GOT3 (cell line): Measurements from ENCODE around the gene NDRG2.

Experiments used
- DNase-seq: peaks from one replicate; lab custom pipeline; 2025; ENCODE audit warnings: mixed read lengths; lab: John Stamatoyannopoulos, UW

NDRG2 gene

GRCh38 chr14:20969336-20969735, 55.5 kb downstream of the NDRG2 start:
- DNase-seq: no peak
